Measurements from ENCODE around the gene SAA4.

The SAA4 gene

DNA sequence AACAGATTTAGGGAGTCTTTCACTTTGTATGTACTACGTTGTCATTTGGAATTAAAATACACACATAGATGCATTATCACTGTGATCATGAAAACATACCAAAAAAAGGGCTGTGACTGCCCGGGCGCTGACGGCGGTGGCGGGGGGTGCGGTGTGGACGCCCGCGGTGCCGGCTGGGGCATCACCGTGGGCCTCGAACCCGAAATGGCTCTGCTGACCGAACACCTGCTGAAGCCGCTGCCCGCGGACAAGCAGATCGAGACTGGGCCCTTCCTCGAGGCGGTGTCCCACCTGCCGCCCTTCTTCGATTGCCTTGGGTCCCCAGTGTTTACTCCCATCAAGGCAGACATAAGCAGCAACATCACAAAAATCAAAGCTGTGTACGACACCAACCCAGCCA, 47.8 kb downstream of the SAA4 start:
- DNase-seq = no peak
